WTC11 (cell line): Measurements from ENCODE around the gene MMRN1.

Experiments used
- E2F4 ChIP-seq: sonication (generic); formaldehyde crosslinking; IDR thresholded peaks from 2 replicates; pipeline ENCODE4 v1.8.1; 2022; ENCODE audit warnings: low read depth, mild to moderate bottlenecking, moderate library complexity, missing genetic modification reagents, borderline replicate concordance
- FOXP4 ChIP-seq: sonication (generic); formaldehyde crosslinking; IDR thresholded peaks from 2 replicates; pipeline ENCODE4 v1.8.0; 2022; ENCODE audit warnings: mild to moderate bottlenecking, missing genetic modification reagents
- SMAD3 ChIP-seq: sonication (generic); formaldehyde crosslinking; IDR thresholded peaks from 2 replicates; pipeline ENCODE4 v1.8.0; 2022; ENCODE audit warnings: missing genetic modification reagents, mild to moderate bottlenecking, borderline replicate concordance
- SOX15 ChIP-seq: fragments of 250-450 bp; sonication (Bioruptor Pico); IDR thresholded peaks from 2 replicates; pipeline ENCODE4 v1.9.0; 2021; ENCODE audit warnings: mild to moderate bottlenecking
- USF2 ChIP-seq: sonication (generic); formaldehyde crosslinking; IDR thresholded peaks from 2 replicates; pipeline ENCODE4 v1.8.1; 2023; ENCODE audit warnings: mild to moderate bottlenecking, missing genetic modification reagents, moderate library complexity
- TF ChIP-seq, protein P1 (sequence below): fragments of 200-600 bp; IDR thresholded peaks from 2 replicates; pipeline ENCODE4 v1.8.0; 2022; ENCODE audit warnings: antibody characterized with exemption
- TF ChIP-seq, protein P2 (sequence below): sonication (generic); formaldehyde crosslinking; conservative IDR thresholded peaks from 2 replicates; pipeline ENCODE4 v1.8.1; 2022; ENCODE audit warnings: mild to moderate bottlenecking, missing genetic modification reagents
- TF ChIP-seq, protein P3 (sequence below): sonication (generic); formaldehyde crosslinking; IDR thresholded peaks from 2 replicates; pipeline ENCODE4 v1.8.1; 2023; ENCODE audit warnings: mild to moderate bottlenecking, moderate library complexity, missing genetic modification reagents

DNA sequence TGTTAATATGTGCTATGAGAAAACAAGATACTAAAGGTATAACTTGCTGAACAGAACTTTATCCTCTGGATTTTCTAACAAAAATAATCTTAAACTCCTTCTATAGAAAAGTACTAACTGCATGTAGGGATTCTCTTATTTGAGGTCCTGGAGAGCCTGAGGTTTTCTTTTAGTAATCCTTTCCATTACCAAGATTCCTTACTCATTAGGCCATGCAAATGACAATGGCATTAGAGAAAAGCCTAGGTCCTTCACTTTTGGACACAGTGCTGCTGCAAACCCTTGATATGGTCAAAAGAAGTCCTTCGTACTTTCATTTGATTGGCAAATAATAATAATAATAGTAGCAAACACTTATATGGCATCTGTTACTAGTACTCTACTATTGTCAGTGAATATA, 3.2 kb downstream of the MMRN1 start:
- TF ChIP-seq, protein P1, sequence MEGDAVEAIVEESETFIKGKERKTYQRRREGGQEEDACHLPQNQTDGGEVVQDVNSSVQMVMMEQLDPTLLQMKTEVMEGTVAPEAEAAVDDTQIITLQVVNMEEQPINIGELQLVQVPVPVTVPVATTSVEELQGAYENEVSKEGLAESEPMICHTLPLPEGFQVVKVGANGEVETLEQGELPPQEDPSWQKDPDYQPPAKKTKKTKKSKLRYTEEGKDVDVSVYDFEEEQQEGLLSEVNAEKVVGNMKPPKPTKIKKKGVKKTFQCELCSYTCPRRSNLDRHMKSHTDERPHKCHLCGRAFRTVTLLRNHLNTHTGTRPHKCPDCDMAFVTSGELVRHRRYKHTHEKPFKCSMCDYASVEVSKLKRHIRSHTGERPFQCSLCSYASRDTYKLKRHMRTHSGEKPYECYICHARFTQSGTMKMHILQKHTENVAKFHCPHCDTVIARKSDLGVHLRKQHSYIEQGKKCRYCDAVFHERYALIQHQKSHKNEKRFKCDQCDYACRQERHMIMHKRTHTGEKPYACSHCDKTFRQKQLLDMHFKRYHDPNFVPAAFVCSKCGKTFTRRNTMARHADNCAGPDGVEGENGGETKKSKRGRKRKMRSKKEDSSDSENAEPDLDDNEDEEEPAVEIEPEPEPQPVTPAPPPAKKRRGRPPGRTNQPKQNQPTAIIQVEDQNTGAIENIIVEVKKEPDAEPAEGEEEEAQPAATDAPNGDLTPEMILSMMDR: no peak
- TF ChIP-seq USF2 (CRISPR knock-in tag) (no peak), E2F4 (CRISPR knock-in tag) (no peak), SMAD3 (CRISPR knock-in tag) (no peak), FOXP4 (CRISPR knock-in tag) (no peak), SOX15 (CRISPR knock-in tag) (no peak)
- TF ChIP-seq, protein P2, sequence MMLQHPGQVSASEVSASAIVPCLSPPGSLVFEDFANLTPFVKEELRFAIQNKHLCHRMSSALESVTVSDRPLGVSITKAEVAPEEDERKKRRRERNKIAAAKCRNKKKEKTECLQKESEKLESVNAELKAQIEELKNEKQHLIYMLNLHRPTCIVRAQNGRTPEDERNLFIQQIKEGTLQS (CRISPR knock-in tag): no peak
- TF ChIP-seq, protein P3, sequence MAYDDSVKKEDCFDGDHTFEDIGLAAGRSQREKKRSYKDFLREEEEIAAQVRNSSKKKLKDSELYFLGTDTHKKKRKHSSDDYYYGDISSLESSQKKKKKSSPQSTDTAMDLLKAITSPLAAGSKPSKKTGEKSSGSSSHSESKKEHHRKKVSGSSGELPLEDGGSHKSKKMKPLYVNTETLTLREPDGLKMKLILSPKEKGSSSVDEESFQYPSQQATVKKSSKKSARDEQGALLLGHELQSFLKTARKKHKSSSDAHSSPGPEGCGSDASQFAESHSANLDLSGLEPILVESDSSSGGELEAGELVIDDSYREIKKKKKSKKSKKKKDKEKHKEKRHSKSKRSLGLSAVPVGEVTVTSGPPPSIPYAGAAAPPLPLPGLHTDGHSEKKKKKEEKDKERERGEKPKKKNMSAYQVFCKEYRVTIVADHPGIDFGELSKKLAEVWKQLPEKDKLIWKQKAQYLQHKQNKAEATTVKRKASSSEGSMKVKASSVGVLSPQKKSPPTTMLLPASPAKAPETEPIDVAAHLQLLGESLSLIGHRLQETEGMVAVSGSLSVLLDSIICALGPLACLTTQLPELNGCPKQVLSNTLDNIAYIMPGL (CRISPR knock-in tag): no peak
